ENCODE data around the gene CIAO3.

The CIAO3 gene

DNA sequence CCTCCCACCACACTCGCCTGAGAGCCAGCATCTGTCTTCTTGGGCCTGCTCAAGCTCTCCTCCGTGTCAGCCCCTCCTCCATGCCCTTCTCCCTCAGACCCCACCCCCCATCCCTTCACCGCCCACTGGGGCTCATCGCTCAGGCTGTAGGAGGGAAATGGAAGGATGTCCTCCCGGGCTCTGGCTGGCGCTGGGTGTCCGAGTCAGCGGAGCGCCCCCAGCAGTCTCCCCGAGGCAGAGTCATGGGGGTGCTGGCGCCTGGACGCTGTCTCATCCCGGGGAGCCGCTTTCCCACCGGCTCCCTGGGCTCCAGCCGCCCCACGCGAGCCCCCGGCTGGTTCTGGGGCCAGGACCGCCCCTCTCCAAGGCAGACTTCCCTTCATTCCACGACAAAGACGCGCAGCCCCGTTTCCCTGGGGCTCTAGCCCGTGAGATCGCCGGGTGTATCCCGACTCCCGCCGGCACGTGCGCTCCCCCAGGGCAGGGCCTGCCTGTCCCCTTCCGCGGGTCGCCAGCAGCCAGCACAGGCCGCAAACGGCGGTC, 20.3 kb downstream of the CIAO3 start (continued):
- TF ChIP-seq, protein P1, sequence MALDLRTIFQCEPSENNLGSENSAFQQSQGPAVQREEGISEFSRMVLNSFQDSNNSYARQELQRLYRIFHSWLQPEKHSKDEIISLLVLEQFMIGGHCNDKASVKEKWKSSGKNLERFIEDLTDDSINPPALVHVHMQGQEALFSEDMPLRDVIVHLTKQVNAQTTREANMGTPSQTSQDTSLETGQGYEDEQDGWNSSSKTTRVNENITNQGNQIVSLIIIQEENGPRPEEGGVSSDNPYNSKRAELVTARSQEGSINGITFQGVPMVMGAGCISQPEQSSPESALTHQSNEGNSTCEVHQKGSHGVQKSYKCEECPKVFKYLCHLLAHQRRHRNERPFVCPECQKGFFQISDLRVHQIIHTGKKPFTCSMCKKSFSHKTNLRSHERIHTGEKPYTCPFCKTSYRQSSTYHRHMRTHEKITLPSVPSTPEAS (tag by site-specific recombination; IDR thresholded peaks at IDR 0.05) = no peak
- TF ChIP-seq ZNF350 (tag by site-specific recombination; IDR thresholded peaks at IDR 0.05) = no peak
- peak; percentile 84 for TF ChIP-seq ZBTB17 (tag by site-specific recombination; IDR thresholded peaks at IDR 0.05)
- TF ChIP-seq ZNF544 (tag by site-specific recombination; IDR thresholded peaks at IDR 0.05) = no peak
- TF ChIP-seq BCL11B (tag by site-specific recombination; IDR thresholded peaks at IDR 0.05; ENCODE audit: low read depth) = peak; percentile 16; the same call in 1 of the 2 replicates
- TF ChIP-seq ZNF561 (tag by site-specific recombination; IDR thresholded peaks at IDR 0.05; ENCODE audit: borderline replicate concordance) = no peak
- no peak for TF ChIP-seq ZNF138 (tag by site-specific recombination; IDR thresholded peaks at IDR 0.05; ENCODE audit: borderline replicate concordance)
- no peak for TF ChIP-seq ZNF426 (tag by site-specific recombination; IDR thresholded peaks at IDR 0.05)
- no peak for TF ChIP-seq ZNF23 (tag by site-specific recombination; IDR thresholded peaks at IDR 0.05; ENCODE audit: borderline replicate concordance)
- 0 out of 2 replicates have a peak, but pooled peaks have one; percentile 27 for TF ChIP-seq KLF17 (tag by site-specific recombination; IDR thresholded peaks at IDR 0.05)
- TF ChIP-seq ZNF530 (tag by site-specific recombination; IDR thresholded peaks at IDR 0.05; ENCODE audit: low read depth) = no peak
- TF ChIP-seq ZNF341 (tag by site-specific recombination; IDR thresholded peaks at IDR 0.05; ENCODE audit: low read depth) = peak; percentile 88
- TF ChIP-seq ZNF707 (tag by site-specific recombination; IDR thresholded peaks at IDR 0.05) = no peak
- no peak for TF ChIP-seq MZF1 (tag by site-specific recombination; IDR thresholded peaks at IDR 0.05; ENCODE audit: borderline replicate concordance)
- no peak for TF ChIP-seq ZNF48 (tag by site-specific recombination; IDR thresholded peaks at IDR 0.05)
- no peak for TF ChIP-seq ZNF747 (tag by site-specific recombination; IDR thresholded peaks at IDR 0.05)
- TF ChIP-seq ZNF214 (tag by site-specific recombination; IDR thresholded peaks at IDR 0.05; ENCODE audit: borderline replicate concordance) = no peak
- TF ChIP-seq ZNF473 (tag by site-specific recombination; IDR thresholded peaks at IDR 0.05) = no peak
- no peak for TF ChIP-seq ZNF549 (tag by site-specific recombination; IDR thresholded peaks at IDR 0.05)
- 0 out of 2 replicates have a peak, but pooled peaks have one; percentile 61 for TF ChIP-seq SP7 (tag by site-specific recombination; IDR thresholded peaks at IDR 0.05)
- no peak for TF ChIP-seq OVOL3 (tag by site-specific recombination; IDR thresholded peaks at IDR 0.05)
- TF ChIP-seq ZNF776 (tag by site-specific recombination; IDR thresholded peaks at IDR 0.05; ENCODE audit: borderline replicate concordance) = no peak
- TF ChIP-seq, protein P2, sequence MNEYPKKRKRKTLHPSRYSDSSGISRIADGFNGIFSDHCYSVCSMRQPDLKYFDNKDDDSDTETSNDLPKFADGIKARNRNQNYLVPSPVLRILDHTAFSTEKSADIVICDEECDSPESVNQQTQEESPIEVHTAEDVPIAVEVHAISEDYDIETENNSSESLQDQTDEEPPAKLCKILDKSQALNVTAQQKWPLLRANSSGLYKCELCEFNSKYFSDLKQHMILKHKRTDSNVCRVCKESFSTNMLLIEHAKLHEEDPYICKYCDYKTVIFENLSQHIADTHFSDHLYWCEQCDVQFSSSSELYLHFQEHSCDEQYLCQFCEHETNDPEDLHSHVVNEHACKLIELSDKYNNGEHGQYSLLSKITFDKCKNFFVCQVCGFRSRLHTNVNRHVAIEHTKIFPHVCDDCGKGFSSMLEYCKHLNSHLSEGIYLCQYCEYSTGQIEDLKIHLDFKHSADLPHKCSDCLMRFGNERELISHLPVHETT (tag by site-specific recombination; IDR thresholded peaks at IDR 0.05) = no peak
- no peak for TF ChIP-seq ELK4 (IDR thresholded peaks at IDR 0.05; ENCODE audit: borderline replicate concordance, low read depth, low read length)
- peak; percentile 91 for TF ChIP-seq PATZ1 (tag by site-specific recombination; IDR thresholded peaks at IDR 0.05)
- no peak for TF ChIP-seq ZSCAN30 (tag by site-specific recombination; IDR thresholded peaks at IDR 0.05)
- TF ChIP-seq ZNF623 (tag by site-specific recombination; IDR thresholded peaks at IDR 0.05) = no peak
- no peak for TF ChIP-seq ZNF174 (tag by site-specific recombination; IDR thresholded peaks at IDR 0.05)
- TF ChIP-seq, protein P3, sequence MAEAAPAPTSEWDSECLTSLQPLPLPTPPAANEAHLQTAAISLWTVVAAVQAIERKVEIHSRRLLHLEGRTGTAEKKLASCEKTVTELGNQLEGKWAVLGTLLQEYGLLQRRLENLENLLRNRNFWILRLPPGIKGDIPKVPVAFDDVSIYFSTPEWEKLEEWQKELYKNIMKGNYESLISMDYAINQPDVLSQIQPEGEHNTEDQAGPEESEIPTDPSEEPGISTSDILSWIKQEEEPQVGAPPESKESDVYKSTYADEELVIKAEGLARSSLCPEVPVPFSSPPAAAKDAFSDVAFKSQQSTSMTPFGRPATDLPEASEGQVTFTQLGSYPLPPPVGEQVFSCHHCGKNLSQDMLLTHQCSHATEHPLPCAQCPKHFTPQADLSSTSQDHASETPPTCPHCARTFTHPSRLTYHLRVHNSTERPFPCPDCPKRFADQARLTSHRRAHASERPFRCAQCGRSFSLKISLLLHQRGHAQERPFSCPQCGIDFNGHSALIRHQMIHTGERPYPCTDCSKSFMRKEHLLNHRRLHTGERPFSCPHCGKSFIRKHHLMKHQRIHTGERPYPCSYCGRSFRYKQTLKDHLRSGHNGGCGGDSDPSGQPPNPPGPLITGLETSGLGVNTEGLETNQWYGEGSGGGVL (tag by site-specific recombination; IDR thresholded peaks at IDR 0.05) = 0 out of 2 replicates have a peak, but pooled peaks have one; percentile 17
- TF ChIP-seq ZFP3 (tag by site-specific recombination; IDR thresholded peaks at IDR 0.05; ENCODE audit: low read depth) = no peak
- TF ChIP-seq ZNF202 (tag by site-specific recombination; IDR thresholded peaks at IDR 0.05; ENCODE audit: borderline replicate concordance) = no peak
- no peak for TF ChIP-seq FEZF1 (tag by site-specific recombination; IDR thresholded peaks at IDR 0.05)
- TF ChIP-seq TCF7L2 (IDR thresholded peaks at IDR 0.05; ENCODE audit: borderline replicate concordance, low read depth, low read length) = no peak
